GM21381 (cell line): ENCODE measurements around the gene DHX15.

Source experiments
- ATAC-seq: cut with Tn5 transposase; IDR thresholded peaks from one replicate; pipeline ENCODE4 v1.9.1; 2021; ENCODE audit warnings: mild to moderate bottlenecking, moderate library complexity; ENCODE audit not compliant: unreplicated experiment

The DHX15 gene

GRCh38 chr4:24495388-24495787 lies 89.0 kb downstream of the DHX15 start:
- no peak for ATAC-seq

GRCh38 chr4:24489870-24490269 lies 94.5 kb downstream of the DHX15 start:
- ATAC-seq: no peak

GRCh38 chr4:24488399-24489164 lies 95.8 kb downstream of the DHX15 start:
- peak; percentile 84 for ATAC-seq

- no peak for ATAC-seq
Observed at GRCh38 chr4:24482871-24483270, 101.5 kb downstream of the DHX15 start.

GRCh38 chr4:24477919-24478318 lies 106.4 kb downstream of the DHX15 start:
- no peak for ATAC-seq
